HCT116 (cell line): ENCODE measurements around the gene FMOD.

Experiments
- EGR1 ChIP-seq: IDR thresholded peaks from 2 replicates; pipeline ENCODE4 v1.6.1; 2012; ENCODE audit warnings: low read depth
- ELF1 ChIP-seq: IDR thresholded peaks from 2 replicates; pipeline ENCODE4 v1.6.1; 2012; ENCODE audit warnings: low read depth, borderline replicate concordance
- EZH2 ChIP-seq: fragments of 200-600 bp; sonication (generic); IDR thresholded peaks from 2 replicates; pipeline ENCODE4 v1.6.1; 2017; ENCODE audit warnings: antibody characterized with exemption, mixed run types
- EZH2phosphoT487 ChIP-seq: fragments of 200-600 bp; IDR thresholded peaks from 2 replicates; pipeline ENCODE4 v1.6.1; 2018; ENCODE audit warnings: antibody characterized with exemption, borderline replicate concordance
- POLR2A ChIP-seq: IDR thresholded peaks from 2 replicates; pipeline ENCODE4 v1.7.0; 2011; ENCODE audit warnings: borderline replicate concordance; ENCODE audit not compliant: insufficient read depth, insufficient read length; ENCODE audit errors: extremely low read depth
- SIN3A ChIP-seq: IDR thresholded peaks from 2 replicates; pipeline ENCODE4 v1.6.1; 2012; ENCODE audit warnings: low read depth
- SRF ChIP-seq: IDR thresholded peaks from 2 replicates; pipeline ENCODE4 v1.6.1; 2012; ENCODE audit warnings: low read depth
- TF ChIP-seq, protein P1 (sequence below), 3 experiments: fragments of 200-600 bp in 1 of 3; sonication (generic) in 1 of 3; IDR thresholded peaks in 2 of 3; conservative IDR thresholded peaks in 1 of 3; 2 replicates each; pipeline ENCODE4 v1.5.1; 2012 to 2017; ENCODE audit warnings: low read depth in 2 of 3, low read length in 2 of 3, antibody characterized with exemption in 1 of 3, borderline replicate concordance in 1 of 3, control low read depth in 1 of 3, mild to moderate bottlenecking in 1 of 3, mixed read lengths in 1 of 3, mixed run types in 1 of 3, moderate library complexity in 1 of 3; ENCODE audit not compliant: insufficient read depth in 1 of 3

DNA sequence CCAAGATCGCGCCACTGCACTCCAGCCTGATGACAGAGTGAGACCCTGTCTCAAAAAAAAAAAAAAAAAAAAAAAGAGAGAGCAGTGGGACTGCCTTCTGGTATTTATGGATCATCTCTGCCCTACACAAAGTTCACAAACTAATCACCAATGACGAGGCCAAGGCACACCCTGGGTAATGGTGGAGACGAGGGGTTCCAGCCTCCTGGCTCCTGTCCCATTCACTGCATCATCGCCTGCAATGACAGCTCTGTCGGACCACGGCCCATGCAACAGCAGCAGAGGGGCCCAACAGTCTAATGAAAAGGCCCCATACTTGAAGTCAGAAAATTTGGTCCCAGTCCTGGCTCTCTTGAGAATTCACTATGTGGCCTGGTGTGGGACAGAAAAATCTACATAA is 48.5 kb downstream of the FMOD start:
- TF ChIP-seq EZH2phosphoT487, result no peak
- TF ChIP-seq, protein P1, sequence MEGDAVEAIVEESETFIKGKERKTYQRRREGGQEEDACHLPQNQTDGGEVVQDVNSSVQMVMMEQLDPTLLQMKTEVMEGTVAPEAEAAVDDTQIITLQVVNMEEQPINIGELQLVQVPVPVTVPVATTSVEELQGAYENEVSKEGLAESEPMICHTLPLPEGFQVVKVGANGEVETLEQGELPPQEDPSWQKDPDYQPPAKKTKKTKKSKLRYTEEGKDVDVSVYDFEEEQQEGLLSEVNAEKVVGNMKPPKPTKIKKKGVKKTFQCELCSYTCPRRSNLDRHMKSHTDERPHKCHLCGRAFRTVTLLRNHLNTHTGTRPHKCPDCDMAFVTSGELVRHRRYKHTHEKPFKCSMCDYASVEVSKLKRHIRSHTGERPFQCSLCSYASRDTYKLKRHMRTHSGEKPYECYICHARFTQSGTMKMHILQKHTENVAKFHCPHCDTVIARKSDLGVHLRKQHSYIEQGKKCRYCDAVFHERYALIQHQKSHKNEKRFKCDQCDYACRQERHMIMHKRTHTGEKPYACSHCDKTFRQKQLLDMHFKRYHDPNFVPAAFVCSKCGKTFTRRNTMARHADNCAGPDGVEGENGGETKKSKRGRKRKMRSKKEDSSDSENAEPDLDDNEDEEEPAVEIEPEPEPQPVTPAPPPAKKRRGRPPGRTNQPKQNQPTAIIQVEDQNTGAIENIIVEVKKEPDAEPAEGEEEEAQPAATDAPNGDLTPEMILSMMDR (IDR thresholded peaks at IDR 0.05 in 2 of 3, conservative IDR thresholded peaks at IDR 0.05 in 1 of 3; ENCODE audit: borderline replicate concordance in 1 of 3, insufficient read depth in 1 of 3, low read depth in 2 of 3, low read length in 2 of 3), result no peak
- TF ChIP-seq POLR2A, result no peak
- TF ChIP-seq EGR1, result no peak
- TF ChIP-seq ELF1, result no peak
- TF ChIP-seq SRF, result no peak
- no peak for TF ChIP-seq SIN3A
- no peak for TF ChIP-seq EZH2
